Measurements from ENCODE around the gene PLBD1. TPM values are rescaled to one million over a fixed set of nuclear protein-coding genes. Genes with fewer than 3 reads are reported as not detected.

Gene PLBD1
- total RNA-seq, result 10 to 100 TPM in 3 of 4 donors, 1 to 10 TPM in 1; 9.9 to 33.6 (median 20.5) TPM

GRCh38 chr12:14567351-14568162 lies at the start of gene PLBD1:
TSS of gene PLBD1 (minus strand) at chr12:14567883. CDS start at chr12:14567696, 187 bp downstream.
- Histone ChIP-seq H3K27me3 (no peaks in the 10 kb centered on the region), H3K36me3 (no peaks in the 10 kb centered on the region), H3K4me3 (peak within 1 kb of the TSS; percentile 42 to 68 (median 55)), H3K27ac (peak within 1 kb of the TSS; percentile 55 to 70 (median 66)), H3K9me3 (no peaks in the 10 kb centered on the region), H3K4me1 (peaks cover 0 to 9% (median 2%) of the 10 kb centered on the region in 4 donors)
- DNase-seq, result peak; percentile 19 to 76 (median 72)
- TF ChIP-seq CTCF (IDR thresholded peaks at IDR 0.05) (no peak), POLR2A (IDR thresholded peaks at IDR 0.05) (peak; percentile 44 to 50)

GRCh38 chr12:14614704-14615121 lies 47.0 kb upstream of the PLBD1 start:
- TF ChIP-seq CTCF (IDR thresholded peaks at IDR 0.05) (no peak), POLR2A (IDR thresholded peaks at IDR 0.05) (no peak)
- peaks cover 0 to 36% (median 0%) of the 10 kb centered on the region in 3 donors for H3K36me3 ChIP-seq

GRCh38 chr12:14613718-14614117 lies 46.0 kb upstream of the PLBD1 start:
- H3K9me3 ChIP-seq, result no peaks in the 10 kb centered on the region
- DNase-seq, result peak in 2 of 3 donors; percentile 60 to 62
- peaks cover 0 to 12% (median 2%) of the 10 kb centered on the region in 4 donors for H3K4me1 ChIP-seq
- H3K4me3 ChIP-seq, result no peak overlapping the region
- no peak for TF ChIP-seq POLR2A (IDR thresholded peaks at IDR 0.05)
- no peak for TF ChIP-seq CTCF (IDR thresholded peaks at IDR 0.05)
- H3K27me3 ChIP-seq, result no peaks in the 10 kb centered on the region
- peak overlapping the region in 2 of 4 donors; percentile 27 to 73 for H3K27ac ChIP-seq
- peaks cover 0 to 35% (median 0%) of the 10 kb centered on the region in 3 donors for H3K36me3 ChIP-seq

More at GRCh38 chr12:14614704-14615121, 47.0 kb upstream of the PLBD1 start:
- H3K27me3 ChIP-seq, result no peaks in the 10 kb centered on the region
- no peak overlapping the region for H3K4me3 ChIP-seq
- peaks cover 0 to 16% (median 2%) of the 10 kb centered on the region in 4 donors for H3K4me1 ChIP-seq
- no peak for DNase-seq
- peak overlapping the region in 2 of 4 donors; percentile 19 to 73 for H3K27ac ChIP-seq
- H3K9me3 ChIP-seq, result no peaks in the 10 kb centered on the region

GRCh38 chr12:14612898-14613445 lies 45.3 kb upstream of the PLBD1 start:
- DNase-seq, result no peak
- H3K4me3 ChIP-seq, result no peak overlapping the region
- H3K9me3 ChIP-seq, result no peaks in the 10 kb centered on the region
- H3K27me3 ChIP-seq, result no peaks in the 10 kb centered on the region
- peak overlapping the region in 2 of 4 donors; percentile 27 to 73 for H3K27ac ChIP-seq
- no peak for TF ChIP-seq CTCF (IDR thresholded peaks at IDR 0.05)
- H3K36me3 ChIP-seq, result peaks cover 0 to 28% (median 0%) of the 10 kb centered on the region in 3 donors
- H3K4me1 ChIP-seq, result peaks cover 0 to 12% (median 2%) of the 10 kb centered on the region in 4 donors

- TF ChIP-seq POLR2A (IDR thresholded peaks at IDR 0.05) (no peak), CTCF (IDR thresholded peaks at IDR 0.05) (no peak)
- H3K27ac ChIP-seq, result peak overlapping the region in 1 of 4 donors; percentile 3
Measured at GRCh38 chr12:14612250-14612649, 44.6 kb upstream of the PLBD1 start.

More at GRCh38 chr12:14612250-14612649, 44.6 kb upstream of the PLBD1 start:
- no peak for DNase-seq
- Histone ChIP-seq H3K4me3 (no peak overlapping the region), H3K4me1 (peaks cover 0 to 12% (median 2%) of the 10 kb centered on the region in 4 donors), H3K27me3 (no peaks in the 10 kb centered on the region), H3K36me3 (peaks cover 0 to 26% (median 0%) of the 10 kb centered on the region in 3 donors), H3K9me3 (no peaks in the 10 kb centered on the region)
